NAMALWA (cell line): Measurements from ENCODE around the gene KLHL22.

Experiments used
- DNase-seq: peaks from one replicate; pipeline ENCODE4 v3.0.0-alpha.2; 2015; ENCODE audit warnings: low spot score

KLHL22 gene

DNA sequence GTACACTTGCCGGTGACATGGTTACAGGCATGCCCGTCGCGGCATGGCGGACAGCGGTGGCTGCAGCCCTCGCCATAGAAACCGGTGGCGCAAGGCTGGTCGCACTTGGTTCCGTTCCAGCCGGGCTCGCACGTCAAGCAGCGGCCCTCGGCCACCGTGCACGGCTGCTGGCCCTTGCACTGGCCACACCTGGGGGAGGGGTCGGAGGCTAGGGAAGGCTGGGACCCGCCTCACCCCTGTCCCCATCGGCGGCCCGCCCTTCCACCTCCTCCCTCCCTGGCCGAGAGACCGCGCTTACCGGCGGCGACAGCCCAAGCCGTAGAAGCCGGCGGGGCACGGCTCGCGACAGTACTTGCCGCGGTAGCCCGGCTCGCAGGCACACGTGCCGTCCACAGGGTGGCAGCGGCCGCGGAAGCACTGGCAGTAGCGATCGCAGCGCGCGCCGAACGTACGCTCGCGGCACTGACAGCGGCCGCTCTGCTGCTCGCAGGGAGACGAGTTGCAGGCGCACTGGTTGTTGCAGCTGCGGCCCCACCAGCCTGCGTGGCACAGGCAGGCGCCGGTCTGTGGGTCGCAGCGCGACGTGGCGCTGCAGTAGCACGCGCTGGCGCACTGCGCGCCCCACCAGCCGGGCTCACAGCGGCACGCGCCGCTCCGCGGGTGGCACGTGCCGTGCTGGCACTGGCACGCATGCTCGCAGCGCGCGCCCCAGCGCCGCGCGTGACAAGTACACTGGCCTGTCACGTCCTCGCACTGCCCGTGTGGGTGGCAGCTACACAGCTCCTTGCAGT is 64.7 kb downstream of the KLHL22 start:
- no peak for DNase-seq

DNA sequence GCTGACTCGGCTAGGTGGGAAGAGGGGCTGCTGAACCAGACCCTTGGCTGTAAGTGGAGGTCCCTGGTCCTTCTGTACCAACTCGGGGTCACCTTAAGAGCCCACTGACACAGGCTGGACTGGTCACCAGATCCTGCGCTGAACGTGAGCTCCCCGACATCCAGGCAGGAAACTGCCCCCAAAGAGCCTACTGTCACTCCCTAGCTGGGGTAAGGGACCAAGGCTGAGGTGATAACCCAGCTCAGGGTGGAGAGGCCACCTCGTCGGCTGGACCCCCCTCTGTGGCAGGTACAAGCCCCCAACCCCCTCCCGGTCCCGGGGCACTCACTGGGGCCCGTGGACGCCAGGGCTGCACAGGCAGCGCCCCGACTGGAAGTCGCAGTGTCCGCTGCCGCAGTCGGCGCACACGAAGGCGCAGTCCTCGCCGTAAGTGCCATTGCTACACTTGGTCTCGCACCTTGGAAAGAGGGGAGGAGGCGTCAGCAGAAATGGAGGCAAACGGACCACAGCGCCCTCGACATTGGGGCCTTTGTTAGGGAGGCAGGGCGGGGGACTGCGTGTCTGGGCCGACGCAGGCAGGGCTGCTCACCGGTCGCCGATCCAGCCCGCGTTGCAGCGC is 65.4 kb downstream of the KLHL22 start:
- DNase-seq: no peak

DNA sequence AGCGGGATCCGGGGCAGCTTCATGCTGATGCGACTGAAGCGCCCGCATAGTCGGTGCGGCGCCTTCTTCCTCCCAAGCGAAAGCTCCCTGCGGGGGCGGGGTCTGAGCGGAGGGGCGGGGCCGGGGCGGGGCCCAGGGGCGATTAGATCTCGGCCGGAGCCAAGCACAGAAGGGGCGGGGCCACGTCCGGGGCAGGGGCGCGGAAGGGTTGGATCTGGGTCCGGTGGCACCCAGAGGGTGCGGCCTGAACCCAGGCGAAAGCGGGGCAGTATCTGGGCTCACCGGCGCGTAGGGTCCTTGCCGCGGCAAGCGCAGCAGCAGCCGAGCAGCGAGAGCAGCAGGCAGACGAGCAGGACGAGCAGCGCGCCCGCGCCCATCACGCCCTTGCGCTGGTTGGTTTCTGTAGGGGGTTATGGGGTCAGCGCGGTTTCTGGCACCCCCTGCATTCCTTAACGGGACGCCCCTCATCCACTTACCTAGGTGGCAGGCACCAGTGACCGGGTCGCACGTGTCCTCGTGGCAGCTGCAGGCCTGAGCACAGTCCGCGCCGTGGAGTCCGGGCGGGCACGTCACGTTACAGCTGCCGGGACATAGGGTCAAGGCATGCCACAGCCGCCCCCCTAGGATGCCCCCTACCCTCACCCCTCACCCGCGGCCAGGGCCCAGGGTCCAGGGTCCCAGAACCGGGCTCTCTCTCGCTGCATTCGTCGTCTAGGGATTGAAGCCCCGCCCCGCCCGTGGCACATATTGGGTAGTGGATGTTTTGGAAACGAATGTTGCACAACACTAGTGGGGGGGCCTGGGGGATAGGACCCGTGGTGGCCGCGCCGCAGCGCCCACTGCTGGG is 66.1 kb downstream of the KLHL22 start:
- DNase-seq: peak; percentile 45

DNA sequence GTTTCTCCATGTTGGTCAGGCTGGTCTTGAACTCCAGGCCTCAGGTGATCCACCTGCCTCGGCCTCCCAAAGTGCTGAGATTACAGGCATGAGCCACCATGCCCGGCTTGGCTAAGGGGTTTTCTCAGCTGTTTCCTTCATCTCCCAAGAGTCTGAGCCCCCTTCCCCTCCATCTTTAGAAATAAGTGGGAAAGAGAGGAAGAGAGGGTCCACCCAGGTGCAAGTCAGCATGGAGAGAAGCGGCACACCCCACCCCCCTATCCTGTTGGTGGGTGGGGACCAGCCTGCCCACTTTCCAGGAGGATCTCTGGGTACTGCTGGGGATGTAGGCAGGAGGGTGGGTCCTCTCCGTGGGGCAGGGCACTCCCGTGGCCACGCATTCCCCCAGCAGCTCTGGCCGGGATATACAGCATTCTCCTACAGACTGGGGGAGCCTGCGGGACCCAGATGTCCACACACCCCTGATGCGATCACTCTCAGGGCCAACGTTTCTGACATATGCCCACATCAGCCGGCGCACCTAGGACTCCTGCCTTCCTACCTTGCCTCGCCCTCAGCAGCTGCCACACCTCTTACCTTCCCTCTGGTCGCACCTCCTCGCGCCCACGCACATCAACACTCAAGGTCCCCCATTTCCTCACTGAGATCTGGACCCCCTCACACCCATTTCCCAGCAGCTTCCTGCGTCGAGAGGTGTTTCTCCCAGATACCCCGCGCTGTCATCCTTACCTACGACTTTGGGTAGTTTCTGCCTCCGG is 66.9 kb downstream of the KLHL22 start:
- no peak for DNase-seq

DNA sequence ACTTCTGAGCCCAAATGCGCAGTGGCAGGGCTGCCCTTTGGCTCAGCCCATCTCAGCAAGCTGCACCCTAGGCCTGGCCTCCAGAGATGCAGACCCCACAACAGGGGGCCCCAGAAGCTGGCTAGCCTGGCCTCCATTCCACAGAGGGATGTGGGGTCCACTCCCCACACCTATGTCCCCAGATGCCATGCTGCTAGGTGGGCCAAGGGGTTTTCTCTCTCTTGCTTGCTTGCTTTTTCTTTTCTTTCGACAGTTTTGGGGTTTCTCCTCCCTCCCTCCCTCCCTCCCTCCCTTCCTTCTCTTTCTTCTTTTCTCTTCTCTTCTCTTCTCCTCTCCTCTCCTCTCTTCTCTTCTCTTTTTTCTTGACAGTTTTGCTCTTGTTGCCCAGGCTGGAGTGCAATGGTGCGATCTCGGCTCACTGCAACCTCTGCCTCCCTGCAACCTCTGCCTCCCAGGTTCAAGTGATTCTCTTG is 67.6 kb downstream of the KLHL22 start:
- no peak for DNase-seq

DNA sequence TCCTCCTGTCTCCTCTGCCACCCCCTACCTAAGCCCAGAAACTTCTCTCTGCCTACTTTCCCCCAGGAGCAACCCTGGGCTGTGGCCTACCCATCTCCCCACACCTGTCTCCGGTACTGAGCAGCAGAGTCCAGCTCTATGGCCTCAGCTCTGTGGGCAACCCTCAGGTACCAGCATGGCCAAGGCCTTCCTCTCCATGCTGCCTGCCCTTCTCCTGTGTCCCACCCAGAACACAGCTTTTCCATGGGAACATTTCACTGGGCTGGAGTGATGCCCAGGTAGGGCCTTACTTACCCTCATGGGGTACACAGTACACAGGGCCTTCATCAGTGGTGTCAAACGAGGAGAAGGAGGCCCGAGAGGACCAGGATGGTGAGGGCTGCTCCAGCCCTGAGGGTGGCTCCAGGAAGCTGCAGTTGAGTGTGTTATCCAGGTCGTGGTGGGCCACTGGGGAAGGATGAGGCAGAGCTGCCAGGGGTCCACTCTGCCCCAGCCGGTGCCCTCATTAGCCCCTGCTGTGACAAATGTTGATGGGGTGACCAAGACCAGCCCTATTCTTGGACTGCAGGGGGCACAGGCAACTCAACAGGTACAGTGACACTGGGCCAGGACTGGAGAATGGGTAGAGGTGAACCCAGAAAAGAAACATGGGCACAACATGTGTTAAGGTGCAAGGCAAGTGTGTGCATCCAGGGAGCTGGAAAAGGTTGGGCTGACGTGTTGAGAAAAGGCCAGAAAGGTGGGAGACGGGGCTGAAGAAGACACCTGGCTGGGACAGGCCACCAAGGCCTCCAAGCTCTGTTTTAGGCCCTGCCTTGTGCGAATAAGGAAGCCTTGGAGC is 68.3 kb downstream of the KLHL22 start:
- DNase-seq: no peak

DNA sequence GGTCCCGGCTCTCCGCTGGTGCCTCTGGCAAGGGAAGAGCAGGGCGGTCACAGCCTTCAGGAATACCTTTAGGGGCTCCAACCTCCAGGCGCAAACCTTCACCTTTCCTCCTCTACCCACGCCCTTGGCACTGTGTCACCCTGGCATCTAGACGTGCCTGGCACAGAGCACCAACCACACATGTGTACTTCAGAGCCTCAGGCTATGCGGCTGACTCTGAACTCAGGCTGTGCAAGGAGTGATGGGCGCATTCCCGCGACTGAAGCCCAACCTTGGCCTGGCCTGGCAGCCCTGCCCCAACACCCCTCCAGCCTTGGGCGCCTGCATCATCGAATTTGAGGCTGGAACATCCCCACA is 69.4 kb downstream of the KLHL22 start:
- no peak for DNase-seq

DNA sequence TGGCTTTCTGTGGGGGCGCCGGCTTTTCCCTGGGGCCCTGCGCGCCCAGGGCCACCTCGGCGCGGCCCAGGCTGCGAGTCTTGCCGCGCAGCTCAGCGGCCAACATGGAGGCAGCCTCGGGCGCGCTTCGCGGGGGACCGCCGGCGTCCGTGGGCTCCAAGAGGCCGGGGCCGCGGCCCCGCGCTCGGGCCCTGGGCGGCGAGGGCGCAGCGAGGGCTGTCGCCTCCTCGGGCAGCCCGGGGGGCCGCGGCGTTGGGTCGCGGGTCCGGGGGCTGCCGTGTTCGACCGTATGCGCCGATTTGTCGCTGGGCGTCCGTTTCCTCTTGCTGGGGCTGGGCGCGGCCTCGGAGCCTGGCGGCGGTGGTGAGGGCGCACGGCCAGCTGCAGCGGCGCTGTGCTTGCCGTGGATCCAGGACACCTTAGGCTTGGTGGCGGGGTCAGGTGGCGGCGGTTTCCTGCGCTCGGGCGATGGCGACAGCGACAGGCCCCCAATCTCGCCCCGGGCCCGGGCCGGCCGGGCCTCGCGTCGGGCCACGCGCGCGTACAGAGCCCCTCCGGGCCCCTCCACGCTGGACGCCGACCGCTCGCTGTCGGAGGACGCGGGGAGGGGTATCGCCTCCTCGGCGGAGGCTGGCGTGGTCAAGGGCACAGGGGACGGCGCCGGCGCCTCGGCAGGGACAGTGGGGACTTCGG is 69.9 kb downstream of the KLHL22 start:
- no peak for DNase-seq

DNA sequence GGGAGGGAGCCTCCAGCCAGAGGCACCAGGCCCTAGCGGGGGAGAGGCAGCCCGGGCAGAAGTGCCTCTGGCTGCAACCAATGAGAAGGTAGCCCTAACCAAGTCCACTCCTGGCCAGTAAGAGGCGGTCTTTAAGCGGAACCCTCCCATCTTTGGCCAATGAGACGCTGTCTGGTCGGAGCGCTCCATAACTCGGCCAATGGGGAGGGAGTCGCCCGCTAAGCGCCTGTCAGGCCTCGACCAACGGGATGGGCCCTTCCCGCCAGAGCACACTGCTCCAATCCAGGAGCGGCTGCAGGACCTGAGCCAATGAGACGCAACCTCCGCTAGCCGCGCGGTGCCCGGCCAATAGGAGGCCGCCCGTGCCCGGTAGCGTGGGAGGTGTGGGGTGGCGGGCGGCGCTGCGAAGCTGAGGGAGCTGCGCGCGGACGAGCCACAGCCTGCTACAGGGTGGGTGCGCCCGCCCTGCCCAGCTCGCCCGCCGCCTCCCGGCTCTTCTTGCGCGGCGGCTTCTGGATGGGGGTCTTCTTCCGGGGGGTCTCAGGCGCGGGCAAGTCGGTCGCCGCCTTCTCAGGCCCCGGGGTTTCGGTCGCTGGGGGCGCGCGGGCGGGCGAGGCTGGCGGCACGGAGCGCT is 70.5 kb downstream of the KLHL22 start:
- no peak for DNase-seq

DNA sequence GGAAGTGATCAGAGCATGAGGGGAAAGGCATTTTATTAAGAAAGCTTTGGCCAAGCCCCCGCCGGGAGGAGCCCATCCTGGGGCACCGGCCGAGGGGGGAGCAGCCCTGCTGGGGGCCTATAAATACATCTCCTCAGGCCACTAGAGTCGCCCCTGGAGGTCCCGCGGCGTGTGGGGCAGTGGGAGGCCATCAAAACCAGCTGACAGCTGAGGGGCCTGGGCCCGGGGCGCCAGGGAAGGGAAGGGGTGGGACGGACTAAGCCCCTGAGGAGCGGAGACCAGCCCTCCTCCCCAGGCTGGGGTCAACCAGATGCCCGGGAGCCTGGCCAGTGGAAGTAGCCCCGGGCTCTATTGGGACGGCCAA is 71.0 kb downstream of the KLHL22 start:
- no peak for DNase-seq

DNA sequence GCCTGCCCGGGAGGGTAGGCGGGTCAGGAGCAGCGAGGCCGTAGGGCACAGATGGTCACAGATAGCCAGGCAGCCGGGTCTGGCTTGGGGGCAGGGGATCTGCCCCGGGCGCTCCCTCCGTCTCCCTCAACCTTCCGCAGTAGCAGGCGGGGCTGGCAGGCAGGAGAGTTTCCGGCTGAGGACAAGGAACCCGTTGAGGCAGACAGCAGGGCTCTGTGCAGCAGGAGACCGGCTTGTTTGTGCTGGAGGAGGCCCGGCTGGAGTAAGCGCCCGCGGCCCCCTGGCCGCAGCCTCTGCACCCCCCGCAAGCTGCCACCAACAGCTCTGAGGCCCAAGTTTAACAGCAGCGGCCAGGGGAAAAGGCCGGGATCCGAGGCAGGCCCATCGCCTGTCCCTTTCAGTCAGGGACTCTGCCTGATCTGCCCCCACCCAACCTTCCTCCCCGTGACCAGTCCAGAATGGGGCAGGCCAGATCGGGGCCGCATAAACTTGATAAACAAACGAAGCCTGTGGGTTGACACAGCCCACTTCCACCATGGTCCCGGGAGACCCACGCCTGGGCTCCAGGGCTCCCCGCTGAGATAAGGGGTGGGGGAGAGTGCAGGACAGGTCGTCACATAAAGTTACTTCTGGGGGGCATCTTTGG is 71.6 kb downstream of the KLHL22 start:
- DNase-seq: no peak

DNA sequence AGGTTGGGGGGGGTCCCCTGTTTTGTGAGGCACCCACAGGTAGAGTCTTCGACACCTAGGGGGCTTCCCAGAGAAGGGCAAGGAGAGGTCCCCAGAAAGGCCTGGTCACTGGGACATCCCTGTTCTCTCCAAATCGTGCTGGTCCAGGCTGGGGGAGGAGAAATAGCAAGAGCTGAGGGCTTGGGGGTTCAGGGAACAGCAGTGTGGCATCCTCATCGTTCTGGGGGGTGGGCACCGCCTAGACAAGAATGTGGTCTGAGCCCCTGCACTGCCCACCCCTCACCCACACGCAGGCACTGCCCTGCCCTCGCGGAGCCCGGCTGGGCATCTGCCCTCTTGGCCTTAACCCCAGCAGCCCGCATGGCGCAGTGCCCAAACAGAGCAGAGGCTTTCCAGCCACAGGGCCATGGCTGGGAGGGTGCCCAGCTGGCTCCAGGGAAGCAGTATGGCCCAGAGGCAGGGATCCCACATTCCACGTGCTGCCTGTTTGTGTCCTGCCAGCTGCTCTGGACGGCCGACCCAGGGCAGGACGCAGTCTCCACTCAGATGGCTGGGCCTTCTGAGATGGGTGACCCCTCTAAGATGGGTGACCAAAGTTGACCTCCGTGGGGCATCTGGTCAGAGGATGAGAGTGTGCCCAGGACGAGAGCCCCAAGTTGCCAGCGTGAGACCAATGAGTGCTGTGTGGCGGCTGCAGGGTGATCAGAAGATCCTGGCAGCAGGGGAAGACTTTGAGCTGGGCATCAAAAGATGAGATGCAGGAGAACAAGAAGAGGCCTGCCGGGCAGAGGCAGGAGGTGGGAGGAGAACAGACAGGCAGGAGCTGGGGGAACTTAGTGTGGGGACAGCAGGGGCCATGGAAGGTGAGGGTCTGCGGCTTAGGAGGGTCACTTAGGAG is 72.3 kb downstream of the KLHL22 start:
- DNase-seq: no peak

DNA sequence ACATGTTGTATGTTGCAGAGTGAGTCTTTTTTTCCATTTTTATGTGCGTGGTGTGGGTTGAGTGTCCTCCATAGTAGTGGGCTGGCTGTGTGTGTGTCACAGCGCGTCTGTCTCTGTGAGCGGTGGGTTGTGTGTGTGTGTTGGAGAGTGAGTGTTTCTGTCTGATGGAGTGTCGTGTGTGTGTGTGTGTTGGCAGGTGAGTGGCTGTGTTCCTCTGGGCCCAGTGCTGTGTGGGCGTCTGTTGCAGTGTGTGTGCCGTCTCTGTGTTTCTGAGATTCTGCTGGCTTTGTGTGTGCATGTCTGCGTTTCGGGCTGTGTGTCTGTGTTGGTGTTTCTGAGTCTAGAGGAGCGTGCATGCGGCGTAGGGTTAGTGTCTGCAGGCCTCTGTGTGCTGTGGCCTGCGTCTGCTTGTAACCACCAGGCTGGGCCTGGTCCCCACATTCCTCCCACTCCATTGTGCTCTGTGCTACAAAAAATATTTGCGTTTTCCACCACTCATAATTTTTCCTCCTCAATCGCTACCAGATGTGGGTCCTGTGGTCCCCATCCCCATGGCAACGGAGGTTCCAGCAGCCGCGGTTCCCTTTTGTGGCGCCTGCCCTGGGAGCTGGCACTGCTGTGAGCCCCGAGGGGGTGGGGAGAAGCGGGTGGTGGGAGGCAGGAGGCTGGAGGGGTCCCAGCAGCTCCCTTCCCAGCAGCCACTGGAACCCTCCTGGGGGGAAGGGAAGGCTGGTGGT is 73.2 kb downstream of the KLHL22 start:
- DNase-seq: no peak

DNA sequence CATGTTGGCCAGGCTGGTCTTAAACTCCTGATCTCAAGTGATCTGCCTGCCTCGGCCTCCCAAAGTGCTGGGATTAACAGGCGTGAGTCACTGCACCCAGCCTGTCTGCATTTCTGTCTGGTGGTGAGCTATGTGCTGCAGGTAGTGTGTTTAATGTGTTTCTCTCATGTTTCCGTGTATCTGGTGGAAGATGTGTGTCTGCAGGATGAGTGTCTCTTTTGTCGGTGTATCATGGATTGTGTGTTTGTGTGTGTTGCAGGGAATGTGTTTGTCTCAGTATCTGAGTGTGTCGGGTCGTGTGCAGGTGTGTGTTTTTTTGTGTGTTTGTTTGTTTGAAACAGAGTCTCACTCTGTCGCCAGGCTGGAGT is 74.1 kb downstream of the KLHL22 start:
- DNase-seq: no peak

DNA sequence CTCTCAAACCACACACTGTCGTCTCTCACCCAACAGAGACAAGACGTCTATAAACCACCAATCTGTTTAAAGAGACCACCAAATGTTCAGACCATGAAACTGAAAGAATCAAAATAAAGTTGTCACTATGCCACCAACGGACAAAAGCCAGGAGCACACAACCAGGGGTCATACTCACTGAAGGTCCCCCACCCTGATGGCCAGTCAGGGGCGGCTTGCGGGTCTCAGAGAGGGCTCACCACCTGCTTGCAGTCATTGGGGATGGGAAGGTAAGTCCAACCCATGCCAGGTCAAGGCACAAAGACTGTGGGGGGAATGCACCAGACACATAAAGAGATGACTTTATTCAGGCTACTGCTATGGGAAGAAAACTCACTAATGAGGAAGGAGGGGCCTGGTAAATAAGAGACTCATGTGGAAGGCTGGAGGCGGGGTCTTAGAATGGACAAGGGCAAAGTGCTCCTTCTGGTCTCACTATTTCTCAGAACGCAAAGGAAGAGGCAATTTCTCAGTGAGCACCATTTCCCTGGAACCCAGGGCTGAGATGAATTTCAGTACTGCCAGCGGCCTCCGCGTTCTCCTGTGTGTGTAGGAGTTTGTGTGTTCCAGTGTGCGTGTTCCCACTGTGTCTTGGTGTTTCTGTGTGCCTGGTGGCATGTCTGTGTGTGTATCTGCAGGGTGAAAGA is 75.3 kb downstream of the KLHL22 start:
- DNase-seq: no peak

DNA sequence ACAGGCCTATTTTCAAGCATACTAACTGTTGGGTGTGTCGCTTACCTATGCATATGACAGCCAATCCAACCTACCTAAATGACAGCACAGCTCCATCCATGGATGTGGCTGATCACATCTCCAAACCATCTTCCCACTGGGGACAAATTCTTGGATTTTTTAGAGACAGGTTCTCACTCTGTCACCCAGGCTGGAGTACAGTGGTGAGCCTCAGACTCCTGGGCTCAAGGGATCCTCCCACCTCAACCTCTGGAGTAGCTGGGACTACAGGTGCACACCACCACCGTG is 76.0 kb downstream of the KLHL22 start:
- DNase-seq: no peak

DNA sequence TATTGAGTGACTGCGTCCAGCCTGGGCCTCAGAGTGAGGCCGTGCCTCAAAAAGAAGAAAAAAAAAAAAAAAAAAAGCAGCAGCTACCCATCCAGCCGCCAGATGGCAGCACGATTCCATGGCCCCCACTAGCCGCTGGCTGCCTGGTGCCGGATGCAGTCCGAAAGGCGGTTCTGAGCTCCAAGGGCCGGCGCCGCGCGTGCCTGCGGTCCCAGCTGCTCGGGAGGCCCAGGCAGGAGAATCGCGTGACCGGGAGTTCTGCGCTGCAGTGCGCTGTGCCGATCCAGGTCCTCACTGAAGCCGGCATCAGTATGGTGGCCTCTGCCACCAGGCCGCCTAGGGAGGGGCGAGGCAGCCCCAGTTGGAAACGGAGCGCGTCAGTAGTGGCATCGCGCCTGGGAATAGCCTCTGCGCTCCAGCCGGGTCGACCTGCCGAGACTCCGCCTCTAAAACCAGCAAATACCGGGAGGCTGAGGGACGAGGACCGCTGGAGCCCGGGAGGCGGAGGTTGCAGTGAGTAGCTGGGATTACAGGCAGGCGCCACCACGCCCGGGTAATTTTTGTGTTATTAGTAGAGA is 77.3 kb downstream of the KLHL22 start:
- peak; percentile 71 for DNase-seq
